ENCODE measurements around the gene ADAMTS20.

DNA sequence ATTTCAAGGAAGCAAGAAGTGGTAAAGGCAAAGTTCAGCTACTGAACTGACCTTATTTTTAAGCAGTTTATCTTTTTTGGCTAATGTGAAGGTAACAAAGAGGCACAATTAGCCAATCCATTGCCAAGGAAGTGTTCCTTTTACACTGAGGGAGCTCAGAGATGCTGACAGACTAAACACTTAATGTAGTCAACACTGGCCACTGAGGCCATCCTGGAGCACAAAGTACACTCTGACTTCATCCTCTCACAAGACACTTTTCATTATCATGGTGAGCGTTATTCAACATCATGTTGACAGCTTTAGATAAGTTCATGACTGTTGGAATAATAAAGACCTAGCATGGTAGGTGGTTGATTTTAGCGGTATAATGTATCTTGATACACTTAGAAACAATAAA is 89.9 kb downstream of the ADAMTS20 start:
- TF ChIP-seq CTCF (IDR thresholded peaks at IDR 0.05) (no peak), EP300 (IDR thresholded peaks at IDR 0.05) (no peak)
